ENCODE data around the gene PIM3. TPM values are rescaled to one million over a fixed set of nuclear protein-coding genes. Genes with fewer than 3 reads are reported as not detected.

Gene PIM3
- total and polyA plus RNA-seq, 10 of the 15 experiments (the other 5 are each of a cell fraction or from before 2014, with no cell fraction given): 0.31 to 60.8 (median 12.4) TPM

- TF ChIP-seq BHLHE40 (IDR thresholded peaks at IDR 0.05; ENCODE audit: borderline replicate concordance in 1 of 2, low read depth in 2 of 2, low read length in 1 of 2) (peak in 1 of 2 experiments; percentile 48; a peak in 2 of 4 replicates), RFX5 (IDR thresholded peaks at IDR 0.05; ENCODE audit: low read depth, low read length) (no peak), NR2F1 (conservative IDR thresholded peaks at IDR 0.05) (peak; percentile 55), POLR2A (IDR thresholded peaks at IDR 0.05; ENCODE audit: low read depth, low read length) (peak; percentile 61; the same call in 1 of the 2 replicates), IKZF2 (IDR thresholded peaks at IDR 0.05) (peak in 1 of 2 experiments; percentile 38; a peak in 2 of 4 replicates), MLLT1 (IDR thresholded peaks at IDR 0.05) (no peak), STAT3 (IDR thresholded peaks at IDR 0.05; ENCODE audit: low read depth, low read length) (no peak), POLR2AphosphoS2 (IDR thresholded peaks at IDR 0.05; ENCODE audit: low read depth, low read length) (0 out of 2 replicates have a peak, but pooled peaks have one; percentile 46), PRDM15 (CRISPR knock-in tag; IDR thresholded peaks at IDR 0.05) (0 out of 2 replicates have a peak, but pooled peaks have one; percentile 7), NBN (IDR thresholded peaks at IDR 0.05) (no peak), ZBED1 (IDR thresholded peaks at IDR 0.05; ENCODE audit: borderline replicate concordance) (no peak), CEBPB (IDR thresholded peaks at IDR 0.05; ENCODE audit: borderline replicate concordance in 1 of 2, low read depth in 2 of 2, low read length in 2 of 2) (no peak), NFIC (IDR thresholded peaks at IDR 0.05; ENCODE audit: low read depth, low read length) (no peak), CBX3 (IDR thresholded peaks at IDR 0.05; ENCODE audit: borderline replicate concordance, low read depth) (no peak), BMI1 (IDR thresholded peaks at IDR 0.05; ENCODE audit: borderline replicate concordance) (no peak), NFYB (IDR thresholded peaks at IDR 0.05; ENCODE audit: insufficient read depth, low read depth, low read length) (no peak), POLR2AphosphoS5 (IDR thresholded peaks at IDR 0.05; ENCODE audit: low read length) (peak; percentile 29; the same call in 1 of the 2 replicates), GATAD2B (conservative IDR thresholded peaks at IDR 0.05; ENCODE audit: low read depth) (peak; percentile 22; the same call in 1 of the 2 replicates), TCF7 (IDR thresholded peaks at IDR 0.05; ENCODE audit: borderline replicate concordance) (no peak)
- TF ChIP-seq, protein P1, sequence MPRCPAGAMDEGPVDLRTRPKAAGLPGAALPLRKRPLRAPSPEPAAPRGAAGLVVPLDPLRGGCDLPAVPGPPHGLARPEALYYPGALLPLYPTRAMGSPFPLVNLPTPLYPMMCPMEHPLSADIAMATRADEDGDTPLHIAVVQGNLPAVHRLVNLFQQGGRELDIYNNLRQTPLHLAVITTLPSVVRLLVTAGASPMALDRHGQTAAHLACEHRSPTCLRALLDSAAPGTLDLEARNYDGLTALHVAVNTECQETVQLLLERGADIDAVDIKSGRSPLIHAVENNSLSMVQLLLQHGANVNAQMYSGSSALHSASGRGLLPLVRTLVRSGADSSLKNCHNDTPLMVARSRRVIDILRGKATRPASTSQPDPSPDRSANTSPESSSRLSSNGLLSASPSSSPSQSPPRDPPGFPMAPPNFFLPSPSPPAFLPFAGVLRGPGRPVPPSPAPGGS (IDR thresholded peaks at IDR 0.05; ENCODE audit: borderline replicate concordance, insufficient read depth, low read depth, low read length, poor library complexity, severe bottlenecking): no peak
- TF ChIP-seq, protein P2, sequence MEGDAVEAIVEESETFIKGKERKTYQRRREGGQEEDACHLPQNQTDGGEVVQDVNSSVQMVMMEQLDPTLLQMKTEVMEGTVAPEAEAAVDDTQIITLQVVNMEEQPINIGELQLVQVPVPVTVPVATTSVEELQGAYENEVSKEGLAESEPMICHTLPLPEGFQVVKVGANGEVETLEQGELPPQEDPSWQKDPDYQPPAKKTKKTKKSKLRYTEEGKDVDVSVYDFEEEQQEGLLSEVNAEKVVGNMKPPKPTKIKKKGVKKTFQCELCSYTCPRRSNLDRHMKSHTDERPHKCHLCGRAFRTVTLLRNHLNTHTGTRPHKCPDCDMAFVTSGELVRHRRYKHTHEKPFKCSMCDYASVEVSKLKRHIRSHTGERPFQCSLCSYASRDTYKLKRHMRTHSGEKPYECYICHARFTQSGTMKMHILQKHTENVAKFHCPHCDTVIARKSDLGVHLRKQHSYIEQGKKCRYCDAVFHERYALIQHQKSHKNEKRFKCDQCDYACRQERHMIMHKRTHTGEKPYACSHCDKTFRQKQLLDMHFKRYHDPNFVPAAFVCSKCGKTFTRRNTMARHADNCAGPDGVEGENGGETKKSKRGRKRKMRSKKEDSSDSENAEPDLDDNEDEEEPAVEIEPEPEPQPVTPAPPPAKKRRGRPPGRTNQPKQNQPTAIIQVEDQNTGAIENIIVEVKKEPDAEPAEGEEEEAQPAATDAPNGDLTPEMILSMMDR (IDR thresholded peaks at IDR 0.05 in 2 of 3, conservative IDR thresholded peaks at IDR 0.05 in 1 of 3; ENCODE audit: control insufficient read depth in 2 of 3, extremely low read depth in 1 of 3, insufficient read depth in 1 of 3, low read depth in 3 of 3, low read length in 3 of 3): 0 out of 6 replicates have a peak, but pooled peaks of 1 of the 3 experiments have one; percentile 2
These were observed 6.5 kb downstream of the PIM3 start (continued) for GRCh38 chr22:49966774-49967705.
